MM.1S (cell line): ENCODE measurements around the gene ADK.

Experiments used
- EZH2 ChIP-seq: fragments of 300-600 bp; sonication (generic); optimal IDR thresholded peaks from 2 replicates; pipeline ENCODE3; 2017; ENCODE audit warnings: low read depth, mild to moderate bottlenecking, antibody characterized with exemption, low read length, mixed read lengths
- EZH2phosphoT487 ChIP-seq: fragments of 300-600 bp; sonication (generic); IDR thresholded peaks from 2 replicates; pipeline ENCODE4 v1.6.1; 2018; ENCODE audit warnings: antibody characterized with exemption, low read length
- TF ChIP-seq, protein P1 (sequence below): fragments of 300-600 bp; sonication (generic); IDR thresholded peaks from 2 replicates; pipeline ENCODE4 v1.5.1; 2016; ENCODE audit warnings: antibody characterized with exemption, low read length, mixed read lengths

DNA sequence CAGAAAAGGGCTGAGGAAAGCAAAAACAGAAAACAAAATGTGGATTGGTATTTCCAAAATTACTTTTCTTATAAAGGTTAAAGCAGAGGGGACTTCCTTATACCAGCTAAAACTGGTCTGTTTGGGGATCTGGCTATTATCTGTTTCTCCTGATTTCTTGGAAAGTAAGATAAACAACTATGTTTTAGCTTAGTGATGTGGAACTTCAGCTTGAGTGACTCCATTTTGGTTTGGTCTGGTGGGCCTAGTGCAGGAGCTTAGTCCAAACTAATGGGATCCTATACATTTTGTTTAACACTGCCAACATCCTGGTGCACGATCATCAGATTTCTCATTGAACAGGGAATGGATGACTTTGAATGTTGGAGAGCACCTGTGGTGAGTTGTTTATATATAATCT lies 283.5 kb downstream of the ADK start:
- TF ChIP-seq, protein P1, sequence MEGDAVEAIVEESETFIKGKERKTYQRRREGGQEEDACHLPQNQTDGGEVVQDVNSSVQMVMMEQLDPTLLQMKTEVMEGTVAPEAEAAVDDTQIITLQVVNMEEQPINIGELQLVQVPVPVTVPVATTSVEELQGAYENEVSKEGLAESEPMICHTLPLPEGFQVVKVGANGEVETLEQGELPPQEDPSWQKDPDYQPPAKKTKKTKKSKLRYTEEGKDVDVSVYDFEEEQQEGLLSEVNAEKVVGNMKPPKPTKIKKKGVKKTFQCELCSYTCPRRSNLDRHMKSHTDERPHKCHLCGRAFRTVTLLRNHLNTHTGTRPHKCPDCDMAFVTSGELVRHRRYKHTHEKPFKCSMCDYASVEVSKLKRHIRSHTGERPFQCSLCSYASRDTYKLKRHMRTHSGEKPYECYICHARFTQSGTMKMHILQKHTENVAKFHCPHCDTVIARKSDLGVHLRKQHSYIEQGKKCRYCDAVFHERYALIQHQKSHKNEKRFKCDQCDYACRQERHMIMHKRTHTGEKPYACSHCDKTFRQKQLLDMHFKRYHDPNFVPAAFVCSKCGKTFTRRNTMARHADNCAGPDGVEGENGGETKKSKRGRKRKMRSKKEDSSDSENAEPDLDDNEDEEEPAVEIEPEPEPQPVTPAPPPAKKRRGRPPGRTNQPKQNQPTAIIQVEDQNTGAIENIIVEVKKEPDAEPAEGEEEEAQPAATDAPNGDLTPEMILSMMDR: no peak
- TF ChIP-seq EZH2 (no peak), EZH2phosphoT487 (no peak)
